HG02973 (cell line): ENCODE measurements around the gene MACROD1.
A peak's percentile ranks its signal among the peaks of the same experiment; 100 is the strongest.
"Not testable (repeated sequence)": the region's sequence is repeated elsewhere in the genome, so short reads cannot be mapped to it uniquely, and the experiment has no call there.

ENCODE experiments used
- ATAC-seq: cut with Tn5 transposase; IDR thresholded peaks from one replicate; pipeline ENCODE4 v1.9.1; 2021; ENCODE audit warnings: moderate library complexity; ENCODE audit not compliant: unreplicated experiment

MACROD1 gene

DNA sequence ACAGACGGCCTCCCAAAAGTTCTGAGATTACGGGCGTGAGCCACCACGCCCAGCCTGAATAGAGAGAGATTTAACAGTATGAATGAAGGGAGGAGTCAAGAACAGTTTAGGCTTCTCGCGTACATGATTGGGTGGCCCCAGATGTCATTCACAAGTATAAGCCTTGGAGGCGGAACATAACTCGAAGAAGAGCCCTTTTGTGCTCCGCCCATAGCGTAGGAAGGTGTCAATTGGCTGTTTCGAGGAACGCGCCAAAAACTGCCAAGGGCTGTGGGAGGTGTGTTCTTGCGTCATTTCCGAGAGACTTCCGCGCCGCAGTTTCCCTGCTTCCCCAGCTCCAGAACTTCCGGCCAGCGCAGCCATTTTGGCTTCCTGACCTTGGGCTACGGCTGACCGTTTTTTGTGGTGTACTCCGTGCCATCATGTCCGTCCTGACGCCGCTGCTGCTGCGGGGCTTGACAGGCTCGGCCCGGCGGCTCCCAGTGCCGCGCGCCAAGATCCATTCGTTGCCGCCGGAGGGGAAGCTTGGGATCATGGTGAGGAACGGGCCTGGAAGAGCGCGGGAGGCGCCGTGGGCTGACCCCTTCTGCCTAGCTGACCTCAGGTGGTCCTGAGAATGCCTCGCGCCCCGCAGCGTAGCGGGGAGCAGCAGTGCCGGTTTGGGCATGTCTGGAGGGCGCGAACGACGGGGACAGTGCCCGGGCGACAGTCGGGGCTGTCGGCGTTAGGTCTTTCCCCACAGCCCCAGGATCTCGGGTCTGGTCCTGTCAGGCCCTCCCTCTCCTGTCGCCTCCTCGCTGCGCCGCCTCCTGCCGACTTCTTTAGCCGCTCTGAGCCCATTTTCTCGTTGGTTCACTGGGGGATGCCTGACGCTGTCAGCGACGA is 191.4 kb downstream of the MACROD1 start, which contains the start of gene COX8A:
TSS of gene COX8A (plus strand) at position 362 of the 885 bp plus-strand sequence. CDS start at position 423, 61 bp downstream.
- peak; percentile 92 for ATAC-seq

DNA sequence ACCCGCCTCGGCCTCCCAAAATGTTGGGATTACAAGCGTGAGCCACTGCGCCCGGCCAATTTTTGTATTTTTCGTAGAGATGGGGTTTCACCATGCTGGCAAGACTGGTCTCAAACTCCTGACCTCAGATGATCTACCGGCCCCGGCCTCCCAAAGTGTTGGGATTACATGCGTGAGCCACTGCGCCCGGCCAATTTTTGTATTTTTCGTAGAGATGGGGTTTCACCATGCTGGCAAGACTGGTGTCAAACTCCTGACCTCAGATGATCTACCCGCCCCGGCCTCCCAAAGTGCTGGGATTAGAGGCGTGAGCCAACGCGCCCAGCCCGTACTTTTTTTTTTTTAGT is 192.0 kb downstream of the MACROD1 start:
- ATAC-seq: not testable (repeated sequence)

DNA sequence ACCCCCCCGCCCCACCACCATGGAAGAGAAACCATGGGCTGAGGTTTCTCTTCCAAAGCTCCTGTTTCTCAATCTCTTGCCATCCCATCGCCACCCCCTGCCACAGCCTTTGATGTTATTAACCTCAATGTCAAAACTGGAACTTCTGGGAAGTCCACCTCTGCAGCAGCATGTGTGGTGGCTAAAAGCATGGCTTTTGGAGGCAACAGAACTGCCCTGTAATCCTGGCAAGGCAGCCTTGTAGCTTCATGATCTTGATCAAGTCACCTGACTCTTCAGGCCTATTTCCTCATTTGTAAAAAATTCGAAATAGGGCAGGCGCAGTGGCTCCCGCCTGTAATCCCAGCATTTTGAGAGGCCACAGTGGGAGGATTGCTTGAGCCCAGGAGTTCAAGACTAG is 195.0 kb downstream of the MACROD1 start:
- no peak for ATAC-seq

DNA sequence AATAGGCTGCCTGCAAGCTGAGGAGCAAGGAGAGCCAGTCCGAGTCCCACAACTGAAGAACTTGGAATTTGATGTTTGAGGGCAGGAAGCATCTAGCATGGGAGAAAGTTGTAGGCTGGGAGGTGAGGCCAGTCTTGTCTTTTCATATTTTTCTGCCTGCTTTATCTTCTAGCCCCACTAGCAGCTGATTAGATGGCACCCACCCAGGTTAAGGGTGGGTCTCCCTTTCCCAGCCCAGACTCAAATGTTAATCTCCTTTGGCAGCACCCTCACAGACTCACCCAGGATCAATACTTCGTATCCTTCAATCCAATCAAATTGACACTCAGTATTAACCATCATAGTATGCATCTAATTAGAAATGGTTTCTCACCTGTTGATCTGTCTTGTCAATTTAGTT is 196.5 kb downstream of the MACROD1 start:
- no peak for ATAC-seq

DNA sequence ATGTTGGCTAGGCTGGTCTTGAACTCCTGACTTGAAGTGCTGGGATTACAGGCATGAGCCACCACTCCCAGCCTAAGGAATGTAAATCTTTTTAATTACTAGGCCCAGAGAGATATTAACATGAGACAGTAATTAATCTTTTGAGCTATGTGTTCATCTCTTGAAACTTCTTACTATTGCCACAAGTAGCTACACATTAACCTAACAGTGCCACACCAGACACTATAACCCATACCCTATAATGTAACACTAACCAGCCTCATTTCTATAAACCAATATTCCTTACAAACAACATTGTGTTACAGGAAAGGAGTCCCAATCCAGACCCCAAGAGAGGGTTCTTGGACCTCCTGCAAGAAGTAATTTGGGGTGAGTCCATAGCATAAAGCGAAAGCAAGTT is 199.5 kb downstream of the MACROD1 start:
- no peak for ATAC-seq

DNA sequence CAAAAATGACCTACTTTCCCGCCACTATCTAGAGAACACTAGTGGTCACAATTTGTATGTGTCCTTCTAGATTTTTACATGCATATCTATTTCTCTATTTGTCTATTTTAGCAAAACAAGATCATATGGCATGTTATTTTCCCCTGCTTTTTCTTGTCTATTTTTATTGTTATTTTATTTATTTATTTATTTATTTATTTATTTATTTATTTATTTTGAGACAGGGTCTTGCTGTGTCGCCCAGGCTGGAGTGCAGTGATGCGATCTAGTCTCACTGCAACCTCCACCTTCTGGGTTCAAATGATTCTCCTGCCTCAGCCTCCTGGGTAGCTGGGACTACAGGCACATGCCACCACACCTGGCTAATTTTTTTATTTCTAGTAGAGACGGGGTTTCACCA is 202.0 kb downstream of the MACROD1 start:
- ATAC-seq: not testable (repeated sequence)

DNA sequence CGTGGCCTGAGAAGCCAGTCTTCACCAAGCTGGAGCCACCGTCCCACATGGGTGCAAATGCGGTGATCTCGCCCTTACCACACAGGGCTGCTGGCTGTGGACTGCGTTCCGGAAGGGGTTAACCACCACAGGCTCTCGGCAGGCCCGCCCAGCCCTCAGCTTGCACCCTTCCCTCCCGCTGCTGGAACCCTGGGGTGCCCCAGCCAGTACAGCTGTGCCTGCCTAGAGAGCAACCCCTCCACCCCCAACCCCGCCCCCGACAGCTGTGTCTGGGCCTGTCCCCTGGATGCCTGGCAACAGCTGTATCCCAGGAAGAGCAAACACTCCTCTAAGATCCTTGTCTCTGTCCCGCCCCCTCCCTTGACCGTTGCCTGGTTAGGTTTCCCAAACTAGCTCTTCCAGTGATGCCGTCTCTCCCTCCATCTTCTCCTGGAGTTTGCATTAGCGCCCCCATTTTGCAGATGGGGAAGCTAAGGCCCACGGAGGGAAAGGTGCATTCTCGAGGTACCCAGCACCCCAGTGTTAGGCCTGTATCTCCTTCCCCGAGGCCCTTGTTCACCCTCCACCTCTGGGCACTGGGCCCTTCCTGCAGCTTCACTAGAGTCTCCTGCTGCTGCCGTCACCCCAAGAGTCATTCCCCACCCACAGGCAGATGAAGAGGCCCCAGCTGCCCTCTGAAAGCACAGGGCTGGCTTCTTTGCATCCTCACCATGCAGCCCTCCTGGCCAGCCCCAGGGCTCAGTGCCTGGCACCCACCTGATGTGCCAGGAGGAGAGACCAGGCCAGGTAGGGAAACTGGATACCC is 204.1 kb downstream of the MACROD1 start:
- ATAC-seq: no peak

DNA sequence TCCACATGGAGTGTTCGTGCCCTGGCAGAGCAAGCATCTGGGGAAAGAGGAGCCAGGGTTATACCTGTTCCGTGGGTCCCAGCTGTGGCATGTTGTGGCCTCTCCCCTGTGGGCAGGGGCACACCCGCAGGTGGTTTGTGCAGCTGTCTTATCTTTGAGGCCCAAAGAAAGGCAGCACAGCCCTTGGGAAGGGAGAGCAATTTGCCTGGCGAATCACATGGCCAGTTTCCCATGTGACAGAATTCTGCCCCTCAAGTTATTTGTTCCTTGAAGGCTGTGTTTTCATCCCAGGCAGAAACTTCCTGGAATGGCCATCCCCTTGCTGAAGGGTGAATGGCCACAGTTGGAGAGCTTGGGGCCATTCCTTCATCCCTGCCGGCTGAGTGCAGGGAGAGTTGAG is 207.9 kb downstream of the MACROD1 start:
- no peak for ATAC-seq

DNA sequence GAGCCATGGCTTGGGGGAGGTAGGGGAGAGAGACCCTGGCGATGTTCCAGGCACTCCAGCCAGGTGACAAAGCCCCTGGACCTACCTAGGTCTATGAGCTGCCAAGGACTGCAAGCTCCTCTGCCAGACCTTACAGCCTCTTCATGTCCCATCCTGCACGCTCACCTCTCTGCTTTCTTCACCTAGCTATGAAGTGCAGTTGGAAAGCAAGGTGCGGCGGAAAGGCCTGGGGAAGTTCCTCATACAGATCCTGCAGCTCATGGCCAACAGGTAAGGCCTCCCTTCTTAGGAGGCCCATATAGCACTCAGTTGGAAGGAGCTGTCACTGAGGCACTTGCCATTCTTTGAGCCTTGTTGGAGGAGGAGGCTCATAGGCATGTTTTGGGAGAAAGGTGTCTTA is 213.3 kb downstream of the MACROD1 start:
- ATAC-seq: no peak

DNA sequence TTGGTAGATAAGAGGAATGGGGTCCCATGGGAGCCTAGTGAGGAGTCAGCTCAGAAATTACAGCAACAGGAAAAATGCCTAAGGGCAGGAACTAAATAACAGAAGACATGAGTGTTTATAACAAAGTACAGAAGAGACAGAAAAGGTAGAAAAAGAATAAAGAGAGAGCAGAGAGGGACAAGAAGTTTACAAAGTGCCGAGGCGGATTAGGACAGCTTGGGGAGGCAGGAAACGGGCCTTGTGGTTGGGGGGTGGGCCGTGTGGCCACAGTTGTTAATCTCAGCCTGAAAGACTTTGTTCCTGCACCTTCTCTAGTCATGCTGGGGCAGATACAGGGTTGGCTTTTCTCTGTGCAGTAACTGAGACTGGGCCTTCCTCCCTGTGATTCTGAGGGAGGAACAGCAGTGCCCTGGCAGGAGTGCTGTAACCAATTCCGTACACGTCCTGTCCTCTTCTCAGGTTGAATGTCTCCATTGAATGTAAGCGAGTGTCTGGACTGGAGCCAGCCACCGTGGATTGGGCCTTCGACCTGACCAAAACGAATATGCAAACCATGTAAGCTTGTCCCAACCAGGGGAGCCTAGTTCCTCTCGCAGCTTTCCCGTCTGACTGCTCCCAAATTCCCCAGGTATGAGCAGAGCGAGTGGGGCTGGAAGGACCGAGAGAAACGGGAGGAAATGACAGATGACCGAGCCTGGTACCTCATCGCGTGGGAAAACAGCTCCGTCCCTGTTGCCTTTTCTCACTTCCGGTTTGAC is 214.0 kb downstream of the MACROD1 start:
- no peak for ATAC-seq
